ENCODE data around the gene ERICH2.
"Not testable (repeated sequence)": the region's sequence is repeated elsewhere in the genome, so short reads cannot be mapped to it uniquely, and the experiment has no call there.

ERICH2 gene, protein sequence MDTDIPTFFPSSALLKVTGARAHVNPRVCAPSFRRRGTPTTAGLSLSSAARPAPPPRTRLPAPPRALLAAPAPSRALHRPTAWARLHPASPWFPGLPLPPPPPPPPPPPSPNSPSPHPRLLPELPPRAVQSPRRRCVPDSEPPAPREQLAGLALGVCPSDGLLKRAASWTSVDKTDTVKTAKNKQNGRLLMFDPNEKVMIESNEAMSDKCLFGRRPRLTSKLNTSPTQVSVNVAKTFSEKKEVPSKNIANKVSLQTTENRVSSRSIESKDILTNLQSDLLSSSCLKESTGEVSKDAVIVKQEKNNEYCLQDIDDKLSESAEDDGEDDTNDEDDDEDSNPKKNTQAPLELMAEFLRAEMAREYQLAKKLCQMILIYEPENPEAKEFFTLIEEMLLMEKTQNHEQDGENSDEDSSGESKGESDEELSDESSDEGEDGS

DNA sequence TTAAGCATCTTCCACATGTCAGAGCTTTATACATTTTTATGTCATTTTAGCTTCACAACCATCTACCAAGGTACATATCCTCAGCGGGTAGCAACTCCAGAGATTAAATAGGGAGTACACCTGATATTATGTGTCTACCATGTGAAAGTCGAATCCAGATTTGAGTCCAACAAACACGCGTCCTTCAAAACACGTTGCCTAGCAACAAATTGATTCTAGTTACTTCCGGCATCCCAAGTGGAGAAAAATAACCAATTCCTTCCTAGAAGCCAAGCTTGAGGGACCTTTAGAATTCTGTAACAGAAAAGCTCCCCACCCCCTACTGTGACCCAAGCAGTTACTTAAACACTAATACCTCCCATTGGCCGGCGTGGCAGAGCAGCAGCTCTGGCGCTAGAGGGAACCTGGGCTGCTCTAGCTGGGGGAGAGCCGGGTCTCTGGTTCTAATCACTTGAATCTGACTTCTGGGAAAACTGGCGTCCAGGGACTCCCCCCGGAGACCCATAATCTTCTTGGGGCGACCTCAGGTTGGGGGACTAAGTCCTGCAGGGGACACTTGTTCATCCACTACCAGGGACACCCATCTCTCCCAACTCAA, at the start of gene ERICH2:
Gene ERICH2, plus strand, starts transcription at position 371 of the 598 bp plus-strand sequence. CDS start 304 bp downstream, outside the sequence.
- peak in 1 of 2 donors; percentile 15 for DNase-seq (ENCODE audit: low read depth in 2 of 2)

- DNase-seq (ENCODE audit: low read depth in 2 of 2) = no peak
These were observed 48.5 kb upstream of the ERICH2 start for GRCh38 chr2:170721678-170722077.

DNA sequence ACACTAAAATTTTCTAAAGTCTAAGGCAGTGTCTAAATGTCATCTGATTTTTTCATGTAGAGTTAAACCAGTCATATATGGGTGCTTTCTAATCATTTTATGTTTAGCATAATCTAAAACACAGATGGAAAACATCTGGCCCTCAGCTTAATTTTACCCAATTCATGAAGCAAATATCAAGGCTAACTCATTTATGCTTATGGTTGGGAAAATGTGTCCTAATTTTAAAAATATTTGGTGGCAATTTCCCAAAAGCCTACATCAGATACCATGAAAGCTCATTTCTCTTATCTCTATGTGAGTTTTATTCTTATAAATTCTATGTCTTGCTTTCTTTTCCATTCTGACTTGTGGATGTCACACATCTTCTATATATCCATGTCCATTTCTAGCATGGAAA, 47.9 kb upstream of the ERICH2 start:
- no peak for DNase-seq (ENCODE audit: low read depth in 2 of 2)

- no peak for DNase-seq (ENCODE audit: low read depth in 2 of 2)
These were observed 46.7 kb upstream of the ERICH2 start for GRCh38 chr2:170723446-170723958.

DNA sequence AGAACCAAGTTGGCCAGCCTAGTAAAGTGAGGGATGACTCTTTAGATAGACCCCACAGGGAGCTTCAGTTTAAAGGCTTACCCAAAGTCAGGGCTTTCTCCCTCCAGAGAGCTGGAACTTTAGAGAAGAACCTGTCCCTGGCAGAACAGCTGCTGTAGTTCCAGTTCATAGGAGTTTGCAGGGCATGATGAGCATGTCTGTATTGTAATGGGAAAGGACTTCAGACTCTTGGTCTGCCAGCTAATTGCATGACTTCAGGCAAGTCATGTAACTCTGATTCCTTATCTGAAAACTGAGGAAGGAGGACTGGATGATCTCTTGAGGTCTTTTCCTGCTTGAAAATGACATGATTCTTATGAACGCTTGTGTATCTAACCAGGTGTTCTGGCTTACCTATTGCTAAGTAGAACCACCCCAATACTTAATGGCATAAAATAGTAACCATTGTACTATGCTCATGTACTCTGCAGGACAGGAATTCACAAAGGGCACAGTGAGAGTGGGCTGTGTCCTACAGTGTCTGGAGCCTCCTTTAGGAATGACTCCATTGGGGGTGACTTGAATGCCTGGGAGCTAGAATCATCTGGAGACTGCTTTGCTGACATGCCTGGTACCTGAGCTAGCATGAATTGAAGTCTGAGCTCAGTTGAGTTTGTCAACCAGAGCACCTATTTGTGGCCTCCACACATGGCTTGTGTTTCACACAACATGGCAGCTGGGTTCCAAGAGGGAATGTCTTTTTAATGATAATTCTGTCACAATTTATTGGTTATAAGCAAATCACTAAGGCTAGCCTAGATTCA, 36.2 kb upstream of the ERICH2 start:
- no peak for DNase-seq (ENCODE audit: low read depth in 2 of 2)

DNA sequence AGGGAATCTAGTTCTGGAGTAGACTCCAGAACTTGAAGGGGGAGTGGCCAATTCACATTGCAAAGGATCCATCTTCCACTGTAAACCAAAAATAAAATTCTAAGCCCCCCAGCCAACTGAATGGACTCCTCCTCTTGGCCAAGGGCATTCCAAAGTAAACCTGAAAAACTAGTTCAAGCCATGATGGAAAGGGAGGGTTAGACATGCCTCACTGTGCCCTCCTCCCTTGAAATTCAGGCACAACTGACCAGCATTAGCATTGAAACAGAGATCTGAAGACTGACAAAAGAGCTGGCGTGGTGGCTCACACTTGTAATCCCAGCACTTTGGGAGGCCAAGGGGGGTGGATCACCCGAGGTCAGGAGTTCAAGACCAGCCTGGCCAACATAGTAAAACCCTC, 35.6 kb upstream of the ERICH2 start:
- not testable (repeated sequence) for DNase-seq (ENCODE audit: low read depth in 2 of 2)

DNA sequence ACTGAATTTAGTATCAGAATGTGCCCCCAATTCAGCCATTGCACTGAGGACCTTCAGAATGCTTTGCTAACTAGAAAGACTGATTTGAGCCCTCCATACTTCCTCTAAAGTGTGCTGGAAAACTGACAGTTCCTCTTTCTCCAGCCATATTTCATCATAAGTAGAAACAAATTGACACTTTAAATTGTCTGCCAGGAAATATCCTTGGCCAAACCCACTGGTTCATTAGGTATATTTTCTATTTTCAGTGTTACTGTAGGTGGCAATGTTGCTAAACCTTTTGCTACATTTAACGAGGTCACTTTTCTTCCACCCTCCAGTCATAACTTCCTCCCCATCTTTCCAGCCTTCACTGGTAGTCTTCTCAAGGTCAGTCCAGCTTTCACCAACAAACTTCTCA, 33.5 kb upstream of the ERICH2 start:
- DNase-seq (ENCODE audit: low read depth in 2 of 2) = no peak

GRCh38 chr2:170737406-170737805, 32.8 kb upstream of the ERICH2 start:
- no peak for DNase-seq (ENCODE audit: low read depth in 2 of 2)

DNA sequence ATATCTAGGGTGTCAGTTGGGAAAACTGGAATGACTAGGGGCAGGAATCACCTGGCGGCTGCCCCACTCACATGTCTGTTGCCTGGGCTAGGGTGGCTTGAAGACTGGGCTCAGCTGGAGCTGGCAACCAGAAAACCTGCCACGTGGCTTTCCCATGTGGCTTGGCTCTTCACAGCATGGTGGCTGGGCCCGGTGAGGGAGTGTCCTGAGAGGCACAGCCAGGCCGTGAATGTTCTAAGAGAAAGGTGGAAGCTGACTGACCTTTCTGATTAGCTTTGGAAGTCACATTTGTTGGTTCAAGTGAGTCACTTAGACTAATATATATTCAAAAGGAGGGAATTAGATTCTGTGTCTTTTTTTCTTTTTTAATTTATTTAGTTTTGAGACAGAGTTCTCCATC, 32.4 kb upstream of the ERICH2 start:
- DNase-seq (ENCODE audit: low read depth in 2 of 2) = no peak

DNA sequence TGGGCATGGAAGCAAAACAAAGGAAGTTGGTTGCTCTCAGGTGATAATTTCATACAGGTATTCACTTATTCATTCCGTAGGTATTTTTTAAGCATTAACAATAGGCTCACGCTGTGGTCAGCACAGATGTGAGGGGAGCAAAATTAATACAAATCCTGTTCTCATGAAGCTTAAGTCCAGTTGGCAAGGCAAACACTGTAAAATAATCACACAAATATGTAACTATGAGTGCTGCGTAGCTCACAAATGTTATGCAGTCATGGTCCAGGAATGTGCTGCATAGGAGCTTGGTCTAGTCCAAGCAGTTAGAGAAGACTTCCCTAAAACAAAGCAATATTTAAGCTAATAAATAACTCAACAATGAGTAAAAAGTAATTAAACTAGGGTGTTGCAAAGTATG, 31.1 kb upstream of the ERICH2 start:
- no peak for DNase-seq (ENCODE audit: low read depth in 2 of 2)

DNA sequence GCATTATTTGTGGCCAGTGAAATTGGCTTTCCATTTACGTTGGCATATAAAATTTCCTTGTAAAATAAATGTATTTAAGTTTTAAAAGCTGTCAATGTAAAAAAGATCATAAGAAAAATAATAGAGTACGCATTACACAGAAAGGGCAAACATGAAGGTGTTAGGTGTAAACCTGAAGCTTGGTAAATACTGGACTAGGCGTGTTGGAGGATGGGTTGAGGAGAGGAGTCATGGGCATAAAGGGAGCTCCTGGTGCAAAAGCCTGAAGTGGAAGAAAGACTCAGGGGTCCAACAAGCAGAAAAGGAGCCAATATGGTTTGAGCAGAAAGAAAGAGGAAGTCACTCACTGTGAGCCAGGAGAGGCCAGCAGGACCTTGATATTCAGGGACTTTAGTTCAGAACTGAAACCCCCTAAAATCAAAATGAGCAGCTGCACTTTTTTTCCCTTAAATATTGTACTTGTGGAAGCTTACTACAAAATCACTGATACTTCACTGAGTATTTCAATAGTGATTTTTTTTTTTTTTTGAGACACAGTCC, 30.6 kb upstream of the ERICH2 start:
- DNase-seq (ENCODE audit: low read depth in 2 of 2) = no peak

DNA sequence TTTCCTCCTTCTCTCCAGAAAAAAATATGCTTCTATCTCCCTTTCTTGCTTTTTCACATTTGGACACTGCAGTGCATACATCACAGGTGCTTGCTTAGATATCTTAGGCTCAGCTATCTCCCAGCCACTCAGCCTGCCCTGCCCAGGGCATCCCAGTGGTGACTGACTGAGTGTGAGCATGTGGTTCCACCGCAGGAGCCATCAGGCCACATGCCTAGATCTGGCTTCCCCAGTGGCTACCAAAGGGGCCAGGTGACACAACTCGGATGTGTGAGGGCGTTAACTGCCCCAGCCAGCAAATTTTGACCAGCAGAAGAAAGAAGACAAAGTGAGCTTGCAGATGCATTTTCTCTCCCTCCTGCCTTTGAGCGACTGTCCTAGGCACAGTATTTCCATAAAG, 29.5 kb upstream of the ERICH2 start:
- no peak for DNase-seq (ENCODE audit: low read depth in 2 of 2)

GRCh38 chr2:170742000-170742399, 28.2 kb upstream of the ERICH2 start:
- DNase-seq (ENCODE audit: low read depth in 2 of 2) = no peak

DNA sequence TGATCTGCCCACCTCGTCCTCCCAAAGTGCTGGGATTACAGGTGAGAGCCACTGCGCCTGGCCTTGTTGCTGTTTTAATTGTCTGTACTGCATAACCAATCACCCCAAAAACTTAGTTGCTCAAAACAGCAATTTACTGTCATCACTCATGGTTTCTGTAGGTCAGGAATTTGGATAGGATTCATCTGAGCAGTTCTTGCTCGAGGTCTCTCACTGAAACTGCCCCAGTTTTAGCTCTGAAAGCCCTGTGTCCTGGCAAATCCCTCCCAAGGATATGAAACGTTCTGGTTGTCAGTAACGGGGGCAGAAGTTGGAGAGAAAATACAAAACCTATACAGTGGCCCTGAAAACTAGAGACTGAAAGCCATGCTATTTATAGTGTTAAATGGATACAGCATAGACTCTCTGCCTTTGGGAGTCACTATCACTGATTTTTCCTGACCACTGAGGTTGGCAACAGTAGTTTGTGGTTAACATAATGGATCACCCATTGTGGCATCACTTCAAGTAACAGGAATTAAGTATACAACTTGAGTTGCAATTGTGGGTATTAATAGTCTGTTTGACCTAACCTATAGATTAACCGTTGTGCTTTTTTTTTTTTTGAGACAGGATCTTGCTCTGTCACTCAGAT, 27.2 kb upstream of the ERICH2 start:
- DNase-seq (ENCODE audit: low read depth in 2 of 2) = no peak

DNA sequence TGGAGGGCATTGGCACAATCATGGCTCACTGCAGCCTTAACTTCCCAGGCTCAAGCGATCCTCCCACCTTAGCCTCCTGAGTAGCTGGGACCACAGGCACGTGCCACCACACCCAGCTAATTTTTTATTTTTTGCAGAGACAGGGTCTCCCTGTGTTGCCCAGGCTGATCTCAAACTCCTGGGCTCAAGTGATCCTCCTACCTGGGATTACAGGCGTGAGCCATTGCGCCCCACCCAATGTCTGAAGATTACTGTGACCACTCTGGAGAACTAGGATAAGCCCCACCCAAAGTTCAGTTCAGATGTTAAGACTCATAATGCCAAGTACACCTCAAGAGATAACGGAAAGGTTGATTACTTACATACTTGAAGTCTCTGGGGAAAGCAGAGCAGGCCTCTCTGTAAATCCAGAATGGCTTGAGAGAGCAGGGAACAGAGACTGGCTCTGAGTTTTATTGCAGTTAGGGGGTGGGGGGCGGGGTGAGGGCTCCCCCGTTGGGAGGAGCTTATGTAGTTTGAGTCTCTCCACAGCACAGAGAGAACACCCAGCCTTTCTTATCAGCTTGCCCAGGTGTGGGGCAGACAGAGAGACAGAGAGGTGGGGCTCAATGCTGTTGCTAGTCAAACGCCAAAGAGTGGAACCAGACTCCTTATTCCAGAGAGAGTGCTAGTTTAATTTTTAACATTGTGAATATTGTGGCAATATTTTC, 26.5 kb upstream of the ERICH2 start:
- DNase-seq (ENCODE audit: low read depth in 2 of 2) = no peak

DNA sequence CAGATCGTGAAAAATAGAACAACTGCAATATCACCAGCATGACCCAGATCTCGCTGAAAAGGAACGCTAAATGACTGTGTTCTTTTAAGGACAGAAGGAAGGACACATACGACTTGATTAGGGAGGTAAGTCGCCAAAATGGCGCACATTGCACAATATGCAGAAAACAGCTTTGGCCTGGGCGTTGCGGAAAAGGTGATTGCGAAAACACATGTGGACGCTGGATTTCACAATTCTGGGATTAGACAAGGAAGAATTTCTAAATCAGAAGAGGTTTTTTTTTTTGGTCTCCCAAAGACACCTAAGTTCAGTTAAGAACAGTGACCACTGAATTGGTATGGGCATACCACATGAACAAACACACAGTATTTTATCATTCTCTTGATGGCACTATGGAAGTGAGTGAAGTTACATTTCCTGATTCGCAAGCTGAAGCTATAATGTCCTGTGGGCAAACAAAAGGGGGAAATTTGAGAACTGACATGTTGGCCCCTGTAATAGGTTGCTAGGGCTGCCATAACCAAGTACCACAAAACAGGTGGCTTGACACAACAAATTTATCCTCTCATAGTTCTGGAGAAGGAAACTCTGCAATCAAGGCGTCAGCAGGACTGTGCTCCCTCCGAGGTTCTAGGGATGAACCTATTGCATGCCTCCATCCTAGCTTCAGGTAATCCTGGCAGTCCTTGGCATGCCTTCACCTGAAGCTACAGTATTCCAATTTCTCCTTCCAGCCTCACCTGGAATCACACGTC, 25.8 kb upstream of the ERICH2 start:
- no peak for DNase-seq (ENCODE audit: low read depth in 2 of 2)

DNA sequence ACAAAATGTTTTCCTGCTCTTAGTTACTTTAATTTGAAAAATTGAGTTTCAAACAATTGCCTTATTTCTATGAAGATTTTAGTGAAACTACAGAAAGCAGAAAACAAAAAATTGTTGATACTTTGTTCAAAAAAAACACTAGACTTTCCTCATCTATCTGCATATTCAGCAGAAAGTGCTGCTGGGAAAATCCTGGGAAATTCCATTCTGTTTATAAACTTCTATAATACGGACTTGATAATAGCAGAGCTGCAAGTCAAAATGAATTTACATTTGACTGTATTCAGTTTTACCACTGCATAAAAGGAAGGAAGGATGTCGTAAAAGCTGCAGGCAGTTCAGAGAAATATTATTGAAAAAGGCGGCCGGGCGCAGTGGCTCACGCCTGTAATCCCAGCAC, 24.9 kb upstream of the ERICH2 start:
- no peak for DNase-seq (ENCODE audit: low read depth in 2 of 2)

- no peak for DNase-seq (ENCODE audit: low read depth in 2 of 2)
These were observed 22.3 kb upstream of the ERICH2 start for GRCh38 chr2:170747921-170748320.

DNA sequence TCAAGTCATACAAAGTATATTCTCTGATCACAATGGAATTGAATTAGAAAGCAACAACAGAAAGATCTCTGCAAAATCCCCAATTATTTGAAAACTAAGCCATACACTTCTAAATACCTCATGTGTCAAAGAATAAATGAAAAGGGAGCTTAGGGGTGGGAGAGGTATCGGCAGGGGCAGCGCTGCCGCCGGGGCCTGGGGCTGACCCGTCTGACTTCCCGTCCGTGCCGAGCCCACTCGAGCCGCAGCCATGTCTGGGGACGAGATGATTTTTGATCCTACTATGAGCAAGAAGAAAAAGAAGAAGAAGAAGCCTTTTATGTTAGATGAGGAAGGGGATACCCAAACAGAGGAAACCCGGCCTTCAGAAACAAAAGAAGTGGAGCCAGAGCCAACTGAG, 18.6 kb upstream of the ERICH2 start:
- not testable (repeated sequence) for DNase-seq (ENCODE audit: low read depth in 2 of 2)

GRCh38 chr2:170761572-170761971, 8.6 kb upstream of the ERICH2 start:
- DNase-seq (ENCODE audit: low read depth in 2 of 2) = no peak

Data from activated CD4-positive, alpha-beta T cell treated with anti-CD3 and anti-CD28 coated beads for 24 hours (primary cell).